Measurements from ENCODE around the gene ATOSB. TPM values are rescaled to one million over a fixed set of nuclear protein-coding genes. Genes with fewer than 3 reads are reported as not detected.
A peak's percentile ranks its signal among the peaks of the same experiment; 100 is the strongest.

Gene ATOSB
- total and polyA plus RNA-seq, 12 donors = 12.1 to 51.2 (median 18.0) TPM

- Histone ChIP-seq H3K9me3 (replicated peaks in 1 of 3) (no peaks in the 10 kb centered on the region), H3K36me3 (replicated peaks in 1 of 2) (peaks cover 0 to 63% of the 10 kb centered on the region in 2 donors), H3K4me1 (replicated peaks in 1 of 2) (peaks cover 7 to 10% of the 10 kb centered on the region in 2 donors), H3K27me3 (no peaks in the 10 kb centered on the region), H3K4me3 (no peak overlapping the region), H3K27ac (no peak overlapping the region)
- DNase-seq = no peak
- TF ChIP-seq CTCF (IDR thresholded peaks at IDR 0.05) (no peak), POLR2A (IDR thresholded peaks at IDR 0.05) (no peak)
- 95 to 100% (median 96%) methylated on average over 3 to 17 of the region's 17 CpGs for WGBS, 4 donors
- intact Hi-C loops (cut with DNase I) = loop anchor here in 1 of 2 donors (10.0 kb wide), 1 partner anchor 107 kb away; the partner anchor contains the start of gene DNAJB5
Measured at GRCh38 chr9:35091536-35091935, 24.1 kb downstream of the ATOSB start.

GRCh38 chr9:35089434-35089833 lies 26.2 kb downstream of the ATOSB start:
- H3K9me3 ChIP-seq (replicated peaks in 1 of 3) = no peaks in the 10 kb centered on the region
- H3K36me3 ChIP-seq (replicated peaks in 1 of 2) = peaks cover 0 to 63% of the 10 kb centered on the region in 2 donors
- H3K27ac ChIP-seq = no peak overlapping the region
- H3K27me3 ChIP-seq = no peaks in the 10 kb centered on the region
- no peak for DNase-seq
- TF ChIP-seq CTCF (IDR thresholded peaks at IDR 0.05) = no peak
- TF ChIP-seq POLR2A (IDR thresholded peaks at IDR 0.05) = no peak
- 93 to 100% (median 96%) methylated on average over 2 of the region's 2 CpGs for WGBS, 4 donors
- intact Hi-C loops (cut with DNase I) = no loop called here
- no peak overlapping the region for H3K4me3 ChIP-seq
- H3K4me1 ChIP-seq (replicated peaks in 1 of 2) = no peaks in the 10 kb centered on the region

DNA sequence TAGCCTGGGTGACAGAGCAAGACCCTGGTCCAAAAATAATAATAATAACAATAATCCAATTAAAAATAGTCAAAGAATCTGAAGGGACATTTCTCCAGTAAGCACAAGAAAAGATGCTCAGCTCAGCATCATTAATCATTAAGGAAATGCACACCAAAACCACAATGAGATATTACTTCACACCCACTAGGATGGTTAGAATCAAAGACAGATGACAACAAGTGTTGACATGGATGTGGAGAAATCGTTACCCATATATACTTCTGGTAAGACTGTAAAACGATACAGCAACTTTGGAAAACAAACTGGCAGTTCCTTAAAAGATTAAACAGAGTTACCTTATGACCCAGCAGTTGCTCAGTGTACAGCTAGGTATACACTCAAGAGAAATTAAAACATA lies 30.6 kb downstream of the ATOSB start:
- peaks cover 0 to 6% of the 10 kb centered on the region in 2 donors for H3K4me1 ChIP-seq (replicated peaks in 1 of 2)
- peaks cover 0 to 23% of the 10 kb centered on the region in 2 donors for H3K36me3 ChIP-seq (replicated peaks in 1 of 2)
- DNase-seq = no peak
- H3K4me3 ChIP-seq = no peak overlapping the region
- WGBS, 4 donors = 76 to 90% (median 86%) methylated on average over 2 of the region's 2 CpGs
- intact Hi-C loops (cut with DNase I) = no loop called here
- TF ChIP-seq CTCF (IDR thresholded peaks at IDR 0.05) (no peak), POLR2A (IDR thresholded peaks at IDR 0.05) (no peak)
- H3K27ac ChIP-seq = no peak overlapping the region
- no peaks in the 10 kb centered on the region for H3K9me3 ChIP-seq (replicated peaks in 1 of 3)
- H3K27me3 ChIP-seq = no peaks in the 10 kb centered on the region

DNA sequence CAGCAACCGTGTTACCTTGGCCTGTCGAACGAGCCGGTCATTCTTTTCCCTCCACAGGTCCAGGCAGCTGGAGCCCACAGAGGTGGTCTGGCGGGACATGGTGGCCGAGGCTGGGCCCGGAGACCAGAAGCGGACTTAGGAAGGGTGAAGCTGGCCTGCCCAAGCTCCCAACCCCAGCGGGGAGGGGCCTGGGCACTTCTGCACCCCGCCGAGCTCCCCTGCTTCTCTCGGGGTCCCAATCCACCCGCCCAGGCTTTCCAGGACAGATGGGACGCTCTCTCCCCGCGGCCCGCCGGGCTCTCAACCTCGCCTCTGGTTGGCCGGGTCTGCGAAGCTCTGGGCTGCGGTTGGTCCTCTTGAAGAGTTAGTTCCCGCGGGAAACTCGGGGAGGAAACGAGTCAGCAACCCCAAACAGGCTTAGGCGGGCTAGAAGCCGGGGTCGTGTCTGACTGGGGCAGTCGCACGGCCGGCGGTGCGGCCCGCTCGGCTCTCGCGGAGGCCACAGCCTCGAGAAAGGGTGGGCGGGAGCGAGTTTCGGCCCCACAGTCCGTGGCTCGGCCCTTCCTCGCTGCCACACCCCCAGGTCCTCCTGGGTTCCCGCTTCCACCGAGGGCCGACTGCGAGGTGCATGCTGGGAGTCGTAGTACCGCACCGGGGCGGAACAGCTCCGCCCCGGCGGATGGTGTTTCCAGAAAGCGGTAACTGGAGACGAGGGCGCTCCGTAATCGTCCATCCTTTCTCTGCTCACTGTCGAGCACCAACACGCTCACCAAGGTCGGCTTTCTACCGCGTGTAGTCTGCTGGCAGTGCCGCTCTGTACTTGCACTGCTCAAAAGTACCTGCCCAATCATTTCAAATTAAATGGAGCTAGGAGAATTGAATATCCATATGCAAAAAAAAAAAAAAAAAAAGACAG lies 36.0 kb downstream of the ATOSB start, which contains the start of gene FANCG:
Gene FANCG (minus strand): TSS at position 517 of the 916 bp plus-strand sequence. CDS start 418 bp downstream, at position 99.
- H3K9me3 ChIP-seq (replicated peaks in 1 of 3) = no peaks in the 10 kb centered on the region
- H3K27ac ChIP-seq = peak within 1 kb of the TSS; percentile 33 to 80 (median 43)
- intact Hi-C loops (cut with DNase I) = no loop called here
- WGBS, 4 donors = 0 to 1% (median 0%) methylated on average over 14 to 67 of the region's 67 CpGs
- DNase-seq = peak; percentile 91 to 95 (median 93)
- H3K4me1 ChIP-seq (replicated peaks in 1 of 2) = peaks cover 8 to 11% of the 10 kb centered on the region in 2 donors
- H3K27me3 ChIP-seq = no peaks in the 10 kb centered on the region
- TF ChIP-seq CTCF (IDR thresholded peaks at IDR 0.05) (no peak), POLR2A (IDR thresholded peaks at IDR 0.05) (peak in 1 of 2 donors; percentile 73)
- H3K36me3 ChIP-seq (replicated peaks in 1 of 2) = no peaks in the 10 kb centered on the region
- peak within 1 kb of the TSS; percentile 16 to 64 (median 40) for H3K4me3 ChIP-seq
